ENCODE measurements around the gene MKI67. TPM values are rescaled to one million over a fixed set of nuclear protein-coding genes. Genes with fewer than 3 reads are reported as not detected.
A peak's percentile ranks its signal among the peaks of the same experiment; 100 is the strongest.

Gene MKI67
- total and polyA plus RNA-seq, 2 donors (not counting 3 experiments of a cell fraction or from before 2014, with no cell fraction given): 16.2 to 125 TPM

GRCh38 chr10:128059266-128059981 lies 66.8 kb downstream of the MKI67 start:
- BruUV-seq (replicated peaks): no TSS peak
- Histone ChIP-seq H3K27ac (ENCODE audit: insufficient read depth, low read depth, low read length) (no peak overlapping the region), H3K27me3 (ENCODE audit: control insufficient read depth in 2 of 2, insufficient read depth in 2 of 2, low read length in 2 of 2) (no peaks in the 10 kb centered on the region), H3K9ac (replicated peaks; ENCODE audit: extremely low read depth, insufficient read depth, low read length) (no peak overlapping the region), H3K36me3 (ENCODE audit: control insufficient read depth in 2 of 2, extremely low read depth in 1 of 2, insufficient read depth in 2 of 2, low read length in 2 of 2) (peaks cover 22 to 54% of the 10 kb centered on the region in 2 experiments), H3K79me2 (ENCODE audit: control insufficient read depth, insufficient read depth, low read length) (no peaks in the 10 kb centered on the region), H3K4me1 (ENCODE audit: control insufficient read depth, extremely low read depth, insufficient read depth, low read length) (peaks cover 30% of the 10 kb centered on the region), H3K4me2 (ENCODE audit: insufficient read depth, low read length) (no peak overlapping the region), H3K9me1 (replicated peaks; ENCODE audit: control insufficient read depth, extremely low read depth, insufficient read depth, low read length) (no peaks in the 10 kb centered on the region), H2AFZ (ENCODE audit: low read depth, low read length) (no peak overlapping the region), H3K4me3 (replicated peaks in 1 of 3; ENCODE audit: insufficient read depth in 1 of 3, low read depth in 1 of 3, low read length in 3 of 3) (no peak overlapping the region), H4K20me1 (replicated peaks; ENCODE audit: control insufficient read depth, extremely low read depth, insufficient read depth, low read length) (no peaks in the 10 kb centered on the region), H3K9me3 (replicated peaks; ENCODE audit: control insufficient read depth, insufficient read depth, low read length) (no peaks in the 10 kb centered on the region)
- FAIRE-seq (peak; percentile 24), DNase-seq (ENCODE audit: low read depth, low spot score) (no peak)
- POLR2A ChIA-PET: no interaction called here
- CTCF ChIA-PET: interaction anchor here (1.2 to 7.3 kb wide), 3 partner anchors 10 to 48 kb away, joined by 3 to 42 read pairs (median 12); no protein-coding TSS in a partner anchor
- intact Hi-C loops (cut with micrococcal nuclease): no loop called here
- TF ChIP-seq POLR2A (IDR thresholded peaks at IDR 0.05; ENCODE audit: low read depth, low read length) (no peak), JUN (IDR thresholded peaks at IDR 0.05; ENCODE audit: borderline replicate concordance, insufficient read depth, insufficient read length, low read depth) (no peak), MAX (IDR thresholded peaks at IDR 0.05; ENCODE audit: insufficient read depth, insufficient read length) (no peak), MYC (IDR thresholded peaks at IDR 0.05; ENCODE audit: low read depth, low read length) (no peak), FOS (IDR thresholded peaks at IDR 0.05; ENCODE audit: borderline replicate concordance, insufficient read depth, low read length) (no peak)
- dilution Hi-C loops (cut with MboI; ENCODE audit: extremely low pct_ligation_motif_present, low sequenced_read_pairs): no loop called here

GRCh38 chr10:128058750-128059134 lies 67.5 kb downstream of the MKI67 start:
- Histone ChIP-seq H3K4me1 (ENCODE audit: control insufficient read depth, extremely low read depth, insufficient read depth, low read length) (peaks cover 27% of the 10 kb centered on the region), H4K20me1 (replicated peaks; ENCODE audit: control insufficient read depth, extremely low read depth, insufficient read depth, low read length) (no peaks in the 10 kb centered on the region), H3K9ac (replicated peaks; ENCODE audit: extremely low read depth, insufficient read depth, low read length) (no peak overlapping the region), H3K4me2 (ENCODE audit: insufficient read depth, low read length) (no peak overlapping the region), H3K9me3 (replicated peaks; ENCODE audit: control insufficient read depth, insufficient read depth, low read length) (no peaks in the 10 kb centered on the region), H3K9me1 (replicated peaks; ENCODE audit: control insufficient read depth, extremely low read depth, insufficient read depth, low read length) (no peaks in the 10 kb centered on the region), H3K79me2 (ENCODE audit: control insufficient read depth, insufficient read depth, low read length) (no peaks in the 10 kb centered on the region), H3K36me3 (ENCODE audit: control insufficient read depth in 2 of 2, extremely low read depth in 1 of 2, insufficient read depth in 2 of 2, low read length in 2 of 2) (peaks cover 22 to 49% of the 10 kb centered on the region in 2 experiments), H3K4me3 (replicated peaks in 1 of 3; ENCODE audit: insufficient read depth in 1 of 3, low read depth in 1 of 3, low read length in 3 of 3) (no peak overlapping the region), H3K27ac (ENCODE audit: insufficient read depth, low read depth, low read length) (no peak overlapping the region), H2AFZ (ENCODE audit: low read depth, low read length) (no peak overlapping the region), H3K27me3 (ENCODE audit: control insufficient read depth in 2 of 2, insufficient read depth in 2 of 2, low read length in 2 of 2) (no peaks in the 10 kb centered on the region)
- DNase-seq (ENCODE audit: low read depth, low spot score) (no peak), FAIRE-seq (no peak)
- no TSS peak for BruUV-seq (replicated peaks)
- TF ChIP-seq MYC (IDR thresholded peaks at IDR 0.05; ENCODE audit: low read depth, low read length): no peak
- TF ChIP-seq POLR2A (IDR thresholded peaks at IDR 0.05; ENCODE audit: low read depth, low read length): no peak
- TF ChIP-seq CTCF (IDR thresholded peaks at IDR 0.05; ENCODE audit: extremely low read depth in 1 of 2, insufficient read depth in 1 of 2, low read depth in 1 of 2, low read length in 2 of 2): no peak
- no peak for TF ChIP-seq FOS (IDR thresholded peaks at IDR 0.05; ENCODE audit: borderline replicate concordance, insufficient read depth, low read length)
- TF ChIP-seq JUN (IDR thresholded peaks at IDR 0.05; ENCODE audit: borderline replicate concordance, insufficient read depth, insufficient read length, low read depth): no peak
- TF ChIP-seq EZH2 (IDR thresholded peaks at IDR 0.05; ENCODE audit: borderline replicate concordance, low read depth, low read length, severe bottlenecking): no peak
- no peak for TF ChIP-seq POLR2AphosphoS5 (IDR thresholded peaks at IDR 0.05; ENCODE audit: insufficient read depth, low read depth, low read length)
- no peak for TF ChIP-seq GATA2 (IDR thresholded peaks at IDR 0.05; ENCODE audit: insufficient read depth, insufficient read length, low read depth, low read length)
- TF ChIP-seq MAX (IDR thresholded peaks at IDR 0.05; ENCODE audit: insufficient read depth, insufficient read length): no peak
- ChIA-PET CTCF (interaction anchor here (0.7 to 7.3 kb wide), 4 partner anchors 10 to 47 kb away, joined by 3 to 42 read pairs (median 8); no protein-coding TSS in a partner anchor), POLR2A (no interaction called here)
- dilution Hi-C loops (cut with MboI; ENCODE audit: extremely low pct_ligation_motif_present, low sequenced_read_pairs) (no loop called here), intact Hi-C loops (cut with micrococcal nuclease) (no loop called here)
